SH-SY5Y (cell line): ENCODE measurements around the gene ACHE.

ENCODE experiments used
- GATA2 ChIP-seq: IDR thresholded peaks from 2 replicates; pipeline ENCODE4 v1.6.1; 2011; ENCODE audit warnings: mild to moderate bottlenecking, low read depth, low read length
- GATA3 ChIP-seq: IDR thresholded peaks from 2 replicates; pipeline ENCODE4 v1.6.1; 2011; ENCODE audit warnings: low read depth, mild to moderate bottlenecking, low read length, moderate library complexity

DNA sequence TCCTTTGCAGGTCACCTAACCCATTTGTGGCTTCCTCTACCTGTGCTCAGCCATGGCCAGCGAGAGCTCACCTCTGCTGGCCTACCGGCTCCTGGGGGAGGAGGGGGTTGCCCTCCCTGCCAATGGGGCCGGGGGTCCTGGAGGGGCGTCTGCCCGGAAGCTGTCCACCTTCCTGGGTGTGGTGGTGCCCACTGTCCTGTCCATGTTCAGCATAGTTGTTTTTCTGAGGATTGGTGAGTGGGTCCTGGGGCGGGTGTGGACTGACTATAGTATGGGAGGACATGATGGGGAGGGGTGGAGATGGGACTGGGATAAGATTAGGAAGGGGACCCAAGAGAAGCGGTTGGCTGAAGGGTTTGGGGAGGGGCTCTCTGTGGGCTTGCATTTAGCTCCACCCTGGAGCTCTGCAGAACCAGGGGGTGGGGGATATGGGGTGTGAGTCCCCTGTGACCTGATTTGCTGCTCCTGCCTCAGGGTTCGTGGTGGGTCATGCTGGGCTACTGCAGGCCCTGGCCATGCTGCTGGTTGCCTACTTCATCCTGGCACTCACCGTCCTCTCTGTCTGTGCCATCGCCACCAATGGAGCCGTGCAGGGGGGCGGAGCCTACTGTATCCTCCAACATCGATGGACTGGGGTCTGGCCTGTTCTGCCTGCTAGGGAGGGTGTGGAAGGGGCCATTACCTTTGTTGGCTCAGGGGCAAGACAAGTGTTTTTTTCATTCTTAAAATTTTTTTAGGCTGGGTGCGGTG is 41.4 kb downstream of the ACHE start:
- TF ChIP-seq GATA2 (no peak), GATA3 (no peak)
